Amygdala (tissue), 56 donors: Measurements from ENCODE around the gene A1CF.

Experiments
- DNase-seq, 56 donors: peaks; one replicate each; lab custom pipeline; 2025; lab: John Stamatoyannopoulos, UW

The A1CF gene

DNA sequence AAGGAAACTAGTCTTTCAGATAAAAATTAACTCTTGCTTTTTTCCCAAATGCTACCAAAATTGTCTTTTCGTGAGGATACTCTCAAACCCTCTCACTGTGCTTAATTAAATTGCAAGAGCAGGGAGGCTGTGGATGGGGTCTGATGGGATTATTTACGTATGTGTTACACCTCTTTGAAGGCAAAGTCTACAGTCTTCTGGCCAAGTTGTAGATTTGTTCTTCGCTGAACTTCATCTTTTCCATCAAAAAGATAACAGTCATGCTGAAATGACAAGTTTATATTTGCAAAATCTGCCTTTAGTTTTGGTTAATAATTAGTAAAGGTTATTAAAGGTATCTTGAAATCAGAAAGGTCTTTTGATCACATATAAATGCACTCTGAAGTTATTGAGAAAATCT is 22.7 kb downstream of the A1CF start:
- no peak for DNase-seq

DNA sequence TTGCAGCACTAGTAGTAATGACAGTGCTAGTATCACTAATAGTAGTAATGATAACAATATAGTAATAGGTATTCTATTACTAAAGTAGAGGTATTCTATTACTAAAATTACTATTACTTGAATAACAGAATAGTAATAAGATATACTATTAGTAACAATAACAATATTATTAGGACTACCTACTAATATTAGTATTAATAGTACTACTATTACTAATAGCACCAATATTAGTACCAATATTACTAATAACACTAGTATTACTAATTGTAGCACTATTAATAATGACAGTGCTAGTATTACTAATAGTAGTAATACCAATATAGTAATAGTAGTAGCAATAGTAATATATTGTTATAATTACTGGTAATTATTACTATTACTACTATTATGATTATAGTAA is 24.1 kb downstream of the A1CF start:
- DNase-seq, result no peak

DNA sequence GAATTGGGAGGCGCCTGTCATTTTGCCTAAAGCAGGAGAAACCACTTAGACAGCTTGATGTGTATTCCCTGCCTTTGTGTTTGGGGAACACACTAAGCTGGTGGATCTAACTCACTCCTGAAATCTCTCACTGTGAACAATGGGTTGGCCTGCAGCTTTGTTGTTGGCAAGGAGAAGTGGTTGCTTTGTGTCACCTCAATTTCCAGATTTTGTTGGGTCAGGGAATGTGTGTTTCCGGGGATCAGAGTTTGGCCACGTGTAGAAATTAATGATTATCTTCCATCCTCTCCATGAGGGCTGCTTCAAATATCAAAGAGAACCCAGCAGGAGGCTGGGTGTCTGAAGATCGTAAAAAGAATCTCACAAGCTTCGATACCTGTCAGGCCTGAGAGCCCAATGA is 27.8 kb downstream of the A1CF start:
- DNase-seq, result no peak

DNA sequence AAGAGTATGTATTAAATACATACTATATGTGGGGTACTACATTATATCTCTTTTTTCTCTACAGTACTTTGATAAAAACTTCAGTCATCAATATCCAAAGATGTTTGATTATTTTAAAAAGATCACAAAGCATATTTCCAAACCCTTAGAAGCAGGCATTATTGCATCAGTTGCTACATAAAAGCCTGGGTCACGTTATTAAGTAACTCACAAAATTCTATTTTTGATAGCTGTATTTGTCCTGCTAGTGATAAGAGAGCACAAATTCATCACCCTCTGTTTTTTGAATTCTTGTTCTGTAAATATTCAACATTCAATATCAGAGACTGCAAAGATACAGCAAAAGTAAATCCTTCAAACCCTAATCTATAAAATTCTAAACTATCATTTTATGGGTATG is 30.0 kb downstream of the A1CF start:
- DNase-seq, result no peak

DNA sequence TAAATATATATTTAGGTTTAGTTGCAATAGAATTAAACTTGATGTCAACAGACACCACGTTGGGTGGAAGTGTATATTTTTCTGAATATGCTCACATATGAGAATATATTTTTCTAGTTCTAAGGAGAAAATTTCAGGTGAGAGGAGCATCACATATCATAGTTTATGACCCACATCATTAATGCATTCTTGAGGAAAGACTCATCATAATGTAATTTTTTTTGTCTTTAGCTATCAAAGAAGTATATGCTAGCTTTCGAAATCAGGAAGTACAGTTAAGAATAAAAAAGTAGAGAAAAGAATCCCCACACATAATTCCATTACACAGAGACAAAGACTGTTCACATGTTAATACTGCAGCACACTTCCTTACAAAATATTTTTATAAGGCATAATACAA is 30.4 kb downstream of the A1CF start:
- no peak for DNase-seq

DNA sequence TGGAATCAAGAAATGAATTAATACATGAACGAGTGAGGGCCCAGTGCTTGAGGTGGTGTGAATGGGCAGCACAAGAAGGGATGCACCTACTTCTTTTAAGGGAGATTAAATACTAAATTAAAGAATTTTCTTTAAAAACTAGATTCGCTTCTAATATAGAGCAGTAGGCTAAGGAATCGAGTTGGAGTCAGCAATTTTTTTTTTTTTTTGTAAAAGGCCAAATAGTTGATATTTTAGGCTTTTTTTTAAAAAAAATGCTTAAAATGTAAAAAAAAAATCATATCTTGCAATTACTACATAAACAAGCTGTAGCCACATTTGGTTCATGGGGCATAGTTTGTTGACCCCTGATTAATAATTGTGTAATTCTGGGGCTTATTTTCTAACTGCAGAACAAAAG is 31.9 kb downstream of the A1CF start:
- DNase-seq, result no peak

DNA sequence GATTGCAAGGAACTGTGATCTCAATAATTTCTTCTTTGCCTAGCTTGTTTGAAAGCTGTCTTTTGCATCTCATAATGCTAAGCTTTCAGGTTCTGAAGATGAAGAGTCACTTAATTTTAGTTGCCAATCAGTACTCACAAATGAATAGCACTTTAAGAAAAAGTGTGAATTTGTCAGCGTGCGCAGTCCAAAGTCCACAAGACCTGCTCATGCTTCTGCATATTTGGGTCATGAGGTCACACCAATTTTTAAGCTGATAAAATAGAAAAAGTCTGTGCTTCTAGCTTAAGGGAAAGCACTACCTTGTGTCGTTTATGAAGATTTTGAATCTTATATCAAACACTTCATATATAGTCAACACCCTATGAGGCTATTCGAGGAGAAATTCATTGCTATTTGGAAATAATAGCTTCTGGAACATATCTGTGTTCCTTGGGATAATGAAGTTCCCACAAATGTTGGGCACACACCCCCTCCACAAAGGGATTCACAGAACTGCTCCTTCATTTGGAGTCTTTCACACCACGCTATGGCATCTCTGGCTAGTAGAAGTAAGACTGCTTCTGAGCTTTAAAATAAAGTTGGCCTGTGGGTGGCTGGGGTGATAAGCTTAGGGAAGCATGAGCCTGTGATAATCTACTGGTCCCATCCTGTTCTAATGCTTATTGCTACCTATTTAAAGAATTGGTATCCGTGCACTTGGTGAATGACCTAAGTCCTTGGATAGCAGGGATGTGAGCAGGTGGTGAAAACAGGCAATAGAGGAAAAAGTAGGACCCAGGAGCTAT is 33.3 kb downstream of the A1CF start:
- no peak for DNase-seq

DNA sequence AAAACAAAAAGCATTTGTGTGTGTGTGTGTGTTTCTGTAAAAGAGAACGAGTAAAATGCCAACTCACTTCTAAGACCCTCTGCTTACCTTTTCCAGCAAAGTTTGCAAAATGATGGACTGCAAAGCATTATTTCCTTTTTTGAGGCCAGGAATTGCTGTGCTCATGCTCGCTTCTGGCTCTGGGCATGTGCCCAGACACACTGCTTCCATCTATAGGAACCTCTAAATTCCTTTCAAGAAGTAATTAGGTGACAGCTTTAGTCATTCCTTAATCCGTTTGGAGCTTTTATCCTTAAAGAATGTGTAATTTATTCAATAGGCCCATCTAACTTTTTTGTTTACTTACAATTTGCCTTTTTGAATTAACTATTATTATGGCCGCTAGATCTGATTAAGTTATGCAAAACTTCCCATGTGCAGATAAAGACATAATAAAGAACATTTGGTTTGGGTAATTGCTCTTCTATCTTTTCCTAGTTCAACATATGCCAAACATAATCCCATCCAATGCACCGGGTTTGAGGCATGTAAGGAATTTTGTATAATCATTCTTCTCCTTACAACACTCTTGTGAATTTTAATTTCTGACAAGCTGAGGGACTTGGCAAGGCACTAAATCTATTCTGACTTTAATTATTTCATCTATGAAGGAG is 34.7 kb downstream of the A1CF start:
- no peak for DNase-seq

DNA sequence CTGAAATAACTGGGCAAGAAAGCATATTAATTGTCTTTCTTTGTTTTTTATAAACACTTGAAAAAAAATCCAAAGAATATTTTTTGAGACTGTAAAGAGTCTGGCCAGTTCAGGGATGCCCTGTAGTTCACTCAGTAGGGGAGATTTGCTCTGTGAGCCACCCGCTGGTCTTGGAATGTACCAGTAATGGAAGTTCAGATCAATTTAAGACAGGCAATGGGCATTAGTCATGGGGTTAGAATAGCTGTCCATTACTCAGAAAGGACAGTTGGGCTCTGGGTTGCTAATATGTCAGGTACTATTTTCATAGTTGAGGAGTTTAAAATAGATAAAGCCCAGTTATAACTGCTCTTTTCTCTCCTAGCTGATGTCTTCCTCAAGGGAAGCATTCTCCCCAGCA is 38.7 kb downstream of the A1CF start:
- no peak for DNase-seq

DNA sequence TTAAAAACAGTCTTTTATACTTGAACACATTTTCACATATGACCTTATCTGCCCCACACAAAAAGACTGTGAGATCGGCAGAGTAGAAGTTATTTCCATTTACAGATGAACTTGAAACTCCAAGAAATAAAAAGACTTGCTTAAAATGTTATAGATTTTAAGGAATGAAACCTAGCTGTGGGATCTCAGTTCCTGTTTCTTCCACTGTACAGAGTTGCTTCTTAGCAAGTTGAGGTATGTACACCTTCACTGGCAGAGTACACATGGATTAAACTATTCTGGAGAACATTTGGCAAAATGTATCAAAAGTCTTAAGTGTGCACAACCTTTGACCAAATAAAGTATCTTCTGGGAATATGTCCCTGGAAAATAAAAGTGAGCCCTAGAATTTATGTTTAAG is 48.3 kb downstream of the A1CF start:
- DNase-seq, result no peak

DNA sequence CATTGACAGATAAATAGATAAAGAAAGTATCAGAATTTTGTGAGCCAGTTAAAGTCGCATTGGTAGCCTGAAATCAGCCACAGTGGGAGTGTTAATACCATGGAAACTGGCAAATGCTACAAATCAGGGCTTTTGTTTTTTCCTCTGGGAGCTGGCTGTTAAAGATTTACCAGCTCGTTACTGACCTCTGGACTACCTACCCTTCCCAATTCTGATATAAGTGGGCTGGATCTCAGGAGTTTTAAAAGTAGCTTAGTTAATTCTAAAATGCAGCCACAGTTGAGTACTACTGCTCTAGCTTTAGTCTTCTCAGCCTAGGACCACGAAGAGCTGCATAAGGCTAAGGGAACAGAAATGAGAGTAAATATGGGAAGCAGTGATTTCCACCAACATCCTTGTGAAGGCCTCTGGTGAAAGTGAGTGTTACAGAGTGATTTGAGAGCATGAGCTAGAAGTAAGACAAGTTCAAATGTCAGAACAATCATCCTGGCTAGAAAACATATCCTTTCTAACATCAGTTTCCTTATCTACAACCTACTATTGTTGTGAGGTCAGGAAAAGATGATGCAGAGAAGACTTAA is 53.2 kb downstream of the A1CF start:
- no peak for DNase-seq

DNA sequence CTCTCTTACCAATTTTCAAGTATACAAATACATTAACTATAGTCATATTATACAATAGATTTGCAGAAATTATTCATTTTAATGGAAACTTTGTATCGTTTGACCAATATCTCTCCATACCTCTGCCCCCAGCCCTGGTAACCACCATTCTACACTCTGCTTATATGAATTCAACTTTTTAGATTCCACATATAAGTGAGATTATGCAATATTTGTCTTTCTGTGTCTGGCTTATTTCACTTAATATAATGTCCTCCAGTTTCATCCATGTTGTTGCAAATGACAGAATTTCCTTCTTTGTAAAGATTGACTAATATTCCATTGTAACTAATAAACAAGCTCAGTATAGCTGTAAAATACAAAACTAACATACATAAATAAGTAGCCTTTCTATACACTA is 55.4 kb downstream of the A1CF start:
- no peak for DNase-seq

DNA sequence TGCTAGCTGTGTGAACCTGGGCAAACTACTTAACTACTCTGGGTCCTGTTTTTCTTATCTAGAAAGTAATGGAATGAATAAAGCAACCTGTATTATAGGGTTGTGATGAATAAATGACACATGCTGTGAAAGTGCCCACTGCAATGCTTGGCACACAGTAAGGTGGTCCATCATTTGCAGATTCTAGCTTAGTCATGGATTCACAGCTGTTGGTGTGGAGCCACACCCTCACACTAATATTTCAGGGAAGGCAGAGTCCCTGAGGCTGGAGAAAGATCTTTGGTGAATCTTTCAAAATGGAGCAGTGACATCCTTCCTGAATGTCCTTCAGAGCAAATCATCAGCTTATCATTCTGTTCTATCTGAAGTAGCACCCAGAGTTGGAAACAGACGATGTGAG is 60.6 kb downstream of the A1CF start:
- DNase-seq, result no peak

DNA sequence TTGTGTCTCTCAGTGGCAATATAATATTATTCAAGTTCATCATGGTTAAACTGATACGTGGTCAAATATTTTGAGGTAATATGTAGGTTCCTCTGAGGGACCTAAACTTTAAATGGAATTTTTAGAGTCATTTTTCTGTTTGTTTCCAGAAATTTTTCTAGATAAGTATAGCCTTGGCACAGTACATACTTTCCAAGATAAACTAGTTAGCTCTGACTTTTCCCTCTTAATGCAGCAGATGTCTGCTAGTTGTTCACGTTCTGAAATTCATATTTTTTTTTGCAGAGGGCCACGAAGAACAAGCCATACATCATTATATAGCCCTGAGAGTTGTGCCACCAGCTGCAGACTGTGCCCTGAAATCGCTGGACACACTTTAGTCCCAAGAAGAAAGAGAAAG is 61.6 kb downstream of the A1CF start:
- no peak for DNase-seq

DNA sequence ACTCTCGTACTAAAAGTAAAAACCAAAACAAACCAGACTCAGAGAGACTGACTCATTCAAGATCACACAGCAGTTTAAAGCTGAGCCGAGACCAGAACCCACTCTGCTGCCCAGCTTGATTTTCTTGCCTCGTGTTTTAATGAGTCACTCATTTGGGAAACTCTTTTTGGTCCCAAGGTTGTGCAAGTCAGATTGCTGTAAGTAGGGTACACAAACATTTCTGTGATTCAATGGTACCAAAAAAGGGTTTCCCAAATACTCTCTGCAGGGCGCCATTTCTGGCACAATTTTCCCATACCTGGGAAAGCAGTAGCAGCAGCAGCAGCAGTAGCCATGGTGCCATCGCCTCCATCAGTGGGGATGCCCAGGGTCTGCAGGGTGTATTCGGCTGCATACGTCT is 75.8 kb downstream of the A1CF start:
- DNase-seq, result no peak

DNA sequence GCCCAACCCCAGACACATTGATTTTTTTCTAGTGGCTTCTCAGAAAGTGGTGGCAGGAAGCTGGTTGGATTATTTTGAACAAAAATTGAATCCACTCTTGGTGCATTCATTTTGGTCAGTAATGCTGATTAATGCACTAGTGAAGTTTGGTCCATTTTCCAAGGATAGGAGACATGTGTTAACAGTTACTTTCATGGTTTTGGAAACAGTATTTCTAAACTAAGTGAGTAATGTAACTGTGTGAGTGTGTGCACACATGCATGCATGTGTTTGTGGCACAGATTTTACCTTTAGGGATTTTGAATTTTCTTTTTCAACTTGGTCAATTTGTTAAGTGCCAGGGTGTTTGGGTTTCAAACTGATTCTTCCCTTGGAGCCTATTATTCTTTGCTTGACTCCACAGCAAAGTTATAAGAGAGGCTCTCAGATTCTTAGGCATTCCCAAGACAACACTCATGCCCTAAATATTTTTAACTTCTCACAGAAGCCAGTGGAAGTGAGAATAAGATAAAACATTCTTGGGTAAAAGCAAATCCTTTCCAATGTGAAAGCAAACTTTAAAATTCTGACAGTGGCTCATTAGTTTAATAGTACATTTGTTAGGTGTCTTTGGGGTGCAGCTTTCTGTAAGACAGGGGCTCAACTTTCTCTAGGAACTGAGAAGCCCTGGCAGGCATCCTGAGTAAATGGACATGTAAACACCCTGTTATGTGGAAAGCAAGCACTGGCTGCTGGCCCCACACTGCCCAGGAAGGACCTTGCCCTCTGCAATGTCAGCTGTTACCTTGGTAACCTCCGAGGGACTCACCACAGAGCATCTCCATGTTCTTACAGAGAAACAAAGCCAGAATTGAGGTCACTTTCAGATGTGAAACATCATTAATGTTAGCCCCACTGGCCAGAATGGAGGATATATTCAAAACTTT is 77.3 kb downstream of the A1CF start:
- DNase-seq, result no peak

DNA sequence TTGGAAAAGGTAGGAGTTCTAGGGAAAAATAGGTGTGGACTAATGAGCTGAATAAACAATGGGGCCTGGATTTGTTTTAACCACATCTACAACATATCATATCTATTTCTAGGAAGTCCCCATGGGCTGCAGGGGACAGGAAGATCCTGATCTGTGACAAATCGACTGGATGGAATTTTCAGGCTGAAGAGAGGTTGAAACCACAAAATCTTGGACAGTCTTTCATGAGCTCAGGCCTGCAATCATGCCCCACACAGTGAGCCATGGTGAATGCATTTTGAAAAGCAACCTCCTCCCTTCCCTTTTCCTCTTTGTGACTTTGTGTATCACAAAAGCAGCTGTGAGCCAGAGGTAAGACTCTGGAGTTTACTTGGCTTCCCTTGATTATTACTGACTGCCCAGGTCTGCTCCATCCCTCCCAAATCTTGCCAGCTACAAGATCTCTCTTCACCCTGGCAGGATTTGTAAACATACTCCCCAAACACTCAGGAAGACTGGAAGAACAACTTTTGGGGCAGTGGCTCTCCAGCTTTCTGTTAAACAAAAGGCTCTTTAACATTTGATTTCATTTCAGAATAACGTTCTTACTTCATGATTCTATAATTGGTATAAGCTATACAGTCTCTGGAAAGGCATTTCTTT is 79.3 kb downstream of the A1CF start:
- no peak for DNase-seq

DNA sequence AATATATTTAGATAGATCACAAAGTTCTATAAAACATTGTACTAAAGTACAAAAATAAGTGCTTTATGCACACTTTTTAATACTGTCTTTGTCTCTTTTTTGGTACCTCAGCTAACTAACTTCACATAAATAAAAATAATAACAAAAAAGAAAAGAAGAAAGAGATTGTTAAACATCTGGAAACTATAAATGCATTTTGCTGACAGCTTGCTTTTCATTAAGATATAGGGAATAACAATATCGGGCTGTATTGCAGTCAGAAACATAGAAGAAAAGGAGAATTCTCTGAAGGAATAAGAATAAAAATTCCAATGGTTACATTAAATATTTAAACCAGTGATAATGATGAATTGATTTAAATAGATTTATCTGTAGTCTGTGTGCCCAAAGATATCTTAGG is 85.8 kb downstream of the A1CF start:
- DNase-seq, result no peak

DNA sequence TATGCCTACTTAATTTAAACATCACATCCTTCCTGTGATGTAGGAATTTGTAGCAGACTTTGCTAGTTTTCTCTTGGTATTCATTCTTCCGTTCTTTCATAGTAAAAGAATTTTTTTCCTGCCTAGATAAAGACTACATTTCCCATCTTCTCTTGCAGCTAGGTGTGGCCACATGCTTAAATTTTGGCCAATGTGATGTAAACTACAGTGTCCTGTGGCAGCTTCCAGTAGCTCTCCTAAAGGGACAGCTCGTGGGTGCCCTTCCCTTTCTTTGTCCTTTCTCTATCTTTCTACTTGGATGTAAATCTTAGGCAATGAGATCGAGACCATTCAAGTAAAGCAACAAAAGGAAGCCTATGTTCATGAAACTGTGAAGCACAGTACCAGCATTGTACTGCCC is 87.1 kb downstream of the A1CF start:
- DNase-seq, result no peak

DNA sequence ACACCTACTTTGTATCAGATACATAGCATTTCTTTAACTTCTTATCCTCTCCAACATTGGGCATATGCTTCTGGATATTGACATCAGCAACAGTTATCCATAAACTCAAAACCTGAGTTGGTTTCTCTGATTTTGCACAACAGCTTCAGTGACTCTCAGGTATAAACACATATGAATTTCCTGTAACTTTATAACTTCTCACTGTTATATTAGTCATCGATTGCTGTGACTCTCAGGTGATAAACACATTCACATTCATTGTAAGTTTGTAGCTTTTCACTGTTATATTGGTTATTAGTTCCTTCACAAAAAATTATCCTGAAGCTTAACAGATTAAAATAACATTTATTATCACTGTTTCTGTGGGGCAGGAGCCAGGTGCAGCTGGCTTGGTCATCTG is 88.7 kb downstream of the A1CF start:
- no peak for DNase-seq

DNA sequence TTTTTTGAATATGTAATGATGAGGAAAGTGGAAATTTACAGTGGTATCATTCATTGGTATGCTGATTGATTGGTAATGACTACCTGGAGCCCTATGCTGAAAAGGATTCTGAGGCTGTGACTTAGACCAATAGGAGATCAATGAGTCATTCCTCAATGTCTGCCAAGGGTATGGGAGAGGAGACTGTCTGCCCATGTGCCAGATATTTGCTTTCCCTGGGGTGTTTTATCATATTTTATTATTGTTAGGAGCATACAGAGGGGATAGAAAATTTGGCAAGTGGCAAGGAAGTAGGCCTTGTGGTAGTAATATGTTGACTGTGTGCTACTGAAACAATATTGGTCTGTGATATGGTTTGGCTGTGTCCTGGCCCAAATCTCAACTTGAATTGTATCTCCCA is 90.9 kb downstream of the A1CF start:
- DNase-seq, result no peak
